ENCODE results near the gene GPR75.

GPR75 gene

GRCh38 chr2:53874401-53874950, 14.7 kb upstream of the GPR75 start:
- TF ChIP-seq ZFX (IDR thresholded peaks at IDR 0.05) (no peak), CTCF (conservative IDR thresholded peaks at IDR 0.05) (no peak)
- H3K27ac ChIP-seq, result no peak overlapping the region; the same call in 1 of the 2 replicates

- H3K27ac ChIP-seq, result no peak overlapping the region
- no peak for TF ChIP-seq ZFX (IDR thresholded peaks at IDR 0.05)
- TF ChIP-seq CTCF (conservative IDR thresholded peaks at IDR 0.05), result no peak
These were observed 8.0 kb upstream of the GPR75 start for GRCh38 chr2:53867773-53868172.

- TF ChIP-seq CTCF (conservative IDR thresholded peaks at IDR 0.05) (no peak), ZFX (IDR thresholded peaks at IDR 0.05) (no peak)
- no peak overlapping the region for H3K27ac ChIP-seq
These were observed 7.4 kb upstream of the GPR75 start for GRCh38 chr2:53867169-53867568.

GRCh38 chr2:53865962-53866361, 6.2 kb upstream of the GPR75 start:
- no peak for TF ChIP-seq ZFX (IDR thresholded peaks at IDR 0.05)
- TF ChIP-seq CTCF (conservative IDR thresholded peaks at IDR 0.05), result no peak
- no peak overlapping the region for H3K27ac ChIP-seq

- TF ChIP-seq CTCF (conservative IDR thresholded peaks at IDR 0.05), result no peak
- TF ChIP-seq ZFX (IDR thresholded peaks at IDR 0.05), result no peak
- no peak overlapping the region for H3K27ac ChIP-seq
These were observed 5.5 kb upstream of the GPR75 start for GRCh38 chr2:53865264-53865663.

GRCh38 chr2:53863538-53864227, 3.9 kb upstream of the GPR75 start:
- no peak overlapping the region for H3K27ac ChIP-seq
- TF ChIP-seq CTCF (conservative IDR thresholded peaks at IDR 0.05), result no peak
- TF ChIP-seq ZFX (IDR thresholded peaks at IDR 0.05), result no peak

- H3K27ac ChIP-seq, result no peak overlapping the region
- TF ChIP-seq CTCF (conservative IDR thresholded peaks at IDR 0.05) (no peak), ZFX (IDR thresholded peaks at IDR 0.05) (no peak)
These were observed 2.1 kb upstream of the GPR75 start for GRCh38 chr2:53861824-53862223.

Measured in C4-2B (cell line).